Hepatocyte (in vitro differentiated cells): ENCODE results near the gene SERGEF.

Experiments
- EZH2phosphoT487 ChIP-seq: fragments of 200-600 bp; sonication (generic); IDR thresholded peaks from one replicate; pipeline ENCODE4 v1.6.1; 2018; ENCODE audit warnings: antibody characterized with exemption, mild to moderate bottlenecking, low read depth, moderate library complexity; ENCODE audit not compliant: unreplicated experiment, severe bottlenecking
- TF ChIP-seq, protein P1 (sequence below): fragments of 200-600 bp; sonication (generic); IDR thresholded peaks from 2 replicates; pipeline ENCODE4 v1.5.1; 2016; ENCODE audit warnings: antibody characterized with exemption, mild to moderate bottlenecking; ENCODE audit not compliant: poor library complexity

DNA sequence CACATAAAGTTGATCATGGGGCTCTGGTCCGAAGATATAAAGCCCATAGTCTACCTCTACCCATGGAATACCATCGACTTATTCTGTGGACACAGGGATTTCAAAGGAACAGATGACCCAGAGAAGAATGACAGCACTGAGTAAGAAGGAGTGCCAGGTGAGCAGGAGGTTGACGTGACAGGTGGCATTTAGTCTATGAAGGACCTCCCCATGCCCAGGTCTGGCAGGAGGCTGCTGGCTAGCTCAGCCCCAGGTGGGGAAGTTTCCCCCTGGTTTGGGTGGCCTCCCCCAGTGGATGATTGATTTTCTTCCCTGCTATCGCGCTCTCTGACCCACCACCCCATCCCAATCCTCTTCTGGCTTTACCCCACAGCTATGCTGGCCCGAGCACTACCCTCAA, 239.2 kb downstream of the SERGEF start:
- TF ChIP-seq, protein P1, sequence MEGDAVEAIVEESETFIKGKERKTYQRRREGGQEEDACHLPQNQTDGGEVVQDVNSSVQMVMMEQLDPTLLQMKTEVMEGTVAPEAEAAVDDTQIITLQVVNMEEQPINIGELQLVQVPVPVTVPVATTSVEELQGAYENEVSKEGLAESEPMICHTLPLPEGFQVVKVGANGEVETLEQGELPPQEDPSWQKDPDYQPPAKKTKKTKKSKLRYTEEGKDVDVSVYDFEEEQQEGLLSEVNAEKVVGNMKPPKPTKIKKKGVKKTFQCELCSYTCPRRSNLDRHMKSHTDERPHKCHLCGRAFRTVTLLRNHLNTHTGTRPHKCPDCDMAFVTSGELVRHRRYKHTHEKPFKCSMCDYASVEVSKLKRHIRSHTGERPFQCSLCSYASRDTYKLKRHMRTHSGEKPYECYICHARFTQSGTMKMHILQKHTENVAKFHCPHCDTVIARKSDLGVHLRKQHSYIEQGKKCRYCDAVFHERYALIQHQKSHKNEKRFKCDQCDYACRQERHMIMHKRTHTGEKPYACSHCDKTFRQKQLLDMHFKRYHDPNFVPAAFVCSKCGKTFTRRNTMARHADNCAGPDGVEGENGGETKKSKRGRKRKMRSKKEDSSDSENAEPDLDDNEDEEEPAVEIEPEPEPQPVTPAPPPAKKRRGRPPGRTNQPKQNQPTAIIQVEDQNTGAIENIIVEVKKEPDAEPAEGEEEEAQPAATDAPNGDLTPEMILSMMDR, result no peak
- TF ChIP-seq EZH2phosphoT487, result no peak
